H1 (cell line): ENCODE measurements around the gene COL4A1. TPM values are rescaled to one million over a fixed set of nuclear protein-coding genes. Genes with fewer than 3 reads are reported as not detected.

Source experiments
- CTCF ChIA-PET: fragments of 300-600 bp; sonication (Branson Sonifier 250); formaldehyde crosslinking; loops from one replicate; lab custom pipeline; 2021; ENCODE audit not compliant: partially characterized antibody; lab: Charles Lee
- POLR2A ChIA-PET: fragments of 300-600 bp; sonication (Branson Sonifier 250); formaldehyde crosslinking; loops from one replicate; lab custom pipeline; 2021; ENCODE audit warnings: inconsistent platforms; ENCODE audit not compliant: partially characterized antibody; lab: Charles Lee
- DNase-seq, 2 experiments: peaks; one replicate each; pipeline versions ENCODE4 v3.0.0 to v3.0.0-alpha.2; 2010 to 2022; ENCODE audit warnings: low spot score in 2 of 2, low read depth in 1 of 2, mixed read lengths in 1 of 2
- FAIRE-seq: peaks from 2 replicates; lab custom pipeline; 2011; peaks lifted over from hg19 to GRCh38; lab: Jason Lieb, UNC
- H2AFZ ChIP-seq: 2 replicates; pipeline ENCODE4 v1.8.1; 2012; ENCODE audit warnings: low read length, inconsistent platforms
- H2AK5ac ChIP-seq: 2 replicates; pipeline ENCODE4 v1.6.1; 2013; ENCODE audit warnings: low read depth, low read length
- H2BK120ac ChIP-seq: replicated peaks from 2 replicates; pipeline ENCODE3; 2013; ENCODE audit warnings: low read depth, low read length, inconsistent platforms
- H2BK12ac ChIP-seq: 2 replicates; pipeline ENCODE4 v1.6.1; 2013; ENCODE audit warnings: low read depth, low read length
- H2BK15ac ChIP-seq: 2 replicates; pipeline ENCODE4 v1.6.1; 2013; ENCODE audit warnings: low read length
- H2BK20ac ChIP-seq: 2 replicates; pipeline ENCODE4 v1.6.1; 2013; ENCODE audit warnings: low read length
- H2BK5ac ChIP-seq: 2 replicates; pipeline ENCODE4 v1.6.1; 2013; ENCODE audit warnings: low read depth, low read length
- H3K14ac ChIP-seq: 2 replicates; pipeline ENCODE4 v1.6.1; 2013; ENCODE audit warnings: inconsistent platforms; ENCODE audit not compliant: insufficient read length
- H3K18ac ChIP-seq: 2 replicates; pipeline ENCODE4 v1.6.1; 2013; ENCODE audit warnings: low read length; ENCODE audit errors: extremely low read depth
- H3K23ac ChIP-seq: 2 replicates; pipeline ENCODE4 v1.6.1; 2013; ENCODE audit warnings: inconsistent platforms; ENCODE audit not compliant: insufficient read length
- H3K23me2 ChIP-seq: 2 replicates; pipeline ENCODE4 v1.6.1; 2013; ENCODE audit warnings: low read depth, low read length
- H3K27ac ChIP-seq: 2 replicates; pipeline ENCODE4 v1.6.1; 2011; ENCODE audit warnings: low read depth, low read length, inconsistent platforms
- H3K27me3 ChIP-seq, 4 experiments: replicated peaks in 1 of 4; 1 replicate in 1 of 4; 2 replicates in 3 of 4; pipeline versions ENCODE4 v1.6.1 to v1.8.1; 2011 to 2013; ENCODE audit warnings: low read length in 3 of 4, mild to moderate bottlenecking in 3 of 4, inconsistent platforms in 2 of 4, mixed read lengths in 2 of 4, moderate library complexity in 1 of 4; ENCODE audit not compliant: control insufficient read depth in 3 of 4, insufficient read depth in 3 of 4; ENCODE audit errors: extremely low read depth in 1 of 4
- H3K36me3 ChIP-seq, 4 experiments: 2 replicates each; pipeline versions ENCODE4 v1.6.1 to v1.8.1; 2011 to 2013; ENCODE audit warnings: mild to moderate bottlenecking in 4 of 4, low read length in 3 of 4, moderate library complexity in 2 of 4, control low read depth in 1 of 4, inconsistent platforms in 1 of 4; ENCODE audit not compliant: insufficient read depth in 4 of 4, control insufficient read depth in 2 of 4
- H3K4ac ChIP-seq: replicated peaks from 2 replicates; pipeline ENCODE3; 2013; ENCODE audit warnings: low read length, low read depth, mixed read lengths, inconsistent platforms; ENCODE audit not compliant: insufficient read length
- H3K4me1 ChIP-seq, 4 experiments: replicated peaks in 1 of 4; 1 replicate in 1 of 4; 2 replicates in 3 of 4; pipeline versions ENCODE4 v1.6.1 to v1.8.1; 2011 to 2013; ENCODE audit warnings: low read length in 3 of 4, inconsistent platforms in 2 of 4, mixed read lengths in 1 of 4; ENCODE audit not compliant: insufficient read depth in 4 of 4, control insufficient read depth in 3 of 4
- H3K4me2 ChIP-seq, 2 experiments: 2 replicates each; pipeline versions ENCODE4 v1.6.1 to v1.8.1; 2011 to 2013; ENCODE audit warnings: low read depth in 2 of 2, low read length in 2 of 2, control low read depth in 1 of 2, inconsistent platforms in 1 of 2, mild to moderate bottlenecking in 1 of 2; ENCODE audit not compliant: insufficient read depth in 1 of 2
- H3K4me3 ChIP-seq, 4 experiments: fragments of 200-600, 300-600 bp in 1 of 4; sonication (generic), shearing (Covaris generic), sonication (Bioruptor Twin) in 1 of 4; 2 replicates each; pipeline versions ENCODE4 v1.5.1 to v1.8.1; 2011 to 2016; ENCODE audit warnings: low read length in 4 of 4, low read depth in 3 of 4, control low read depth in 2 of 4, inconsistent platforms in 2 of 4, mild to moderate bottlenecking in 2 of 4, mixed read lengths in 1 of 4, moderate library complexity in 1 of 4; ENCODE audit not compliant: insufficient read depth in 2 of 4; ENCODE audit errors: extremely low read depth in 1 of 4
- H3K56ac ChIP-seq: replicated peaks from 2 replicates; pipeline ENCODE3; 2013; ENCODE audit warnings: low read depth, mild to moderate bottlenecking, mixed read lengths, low read length, inconsistent platforms; ENCODE audit not compliant: insufficient read length
- H3K79me1 ChIP-seq: 2 replicates; pipeline ENCODE4 v1.6.1; 2013; ENCODE audit warnings: low read depth, low read length, control low read depth
- H3K79me2 ChIP-seq, 2 experiments: 2 replicates each; pipeline versions ENCODE4 v1.6.1 to v1.8.1; 2012 to 2013; ENCODE audit warnings: low read length in 2 of 2, mild to moderate bottlenecking in 2 of 2, inconsistent platforms in 1 of 2; ENCODE audit not compliant: insufficient read depth in 2 of 2, control insufficient read depth in 1 of 2
- H3K9ac ChIP-seq, 4 experiments: replicated peaks in 1 of 4; 1 replicate in 1 of 4; 2 replicates in 3 of 4; pipeline versions ENCODE4 v1.6.1 to v1.8.1; 2011 to 2013; ENCODE audit warnings: low read depth in 3 of 4, low read length in 3 of 4, control low read depth in 2 of 4, mild to moderate bottlenecking in 2 of 4, moderate library complexity in 2 of 4, inconsistent platforms in 1 of 4; ENCODE audit errors: extremely low read depth in 1 of 4
- H3K9me3 ChIP-seq, 2 experiments: 2 replicates each; pipeline versions ENCODE4 v1.6.1 to v1.8.1; 2012 to 2013; ENCODE audit warnings: mild to moderate bottlenecking in 2 of 2, moderate library complexity in 2 of 2, control low read depth in 1 of 2, inconsistent platforms in 1 of 2, low read depth in 1 of 2, low read length in 1 of 2, mixed read lengths in 1 of 2; ENCODE audit not compliant: insufficient read depth in 2 of 2
- H4K20me1 ChIP-seq, 2 experiments: replicated peaks in 1 of 2; 2 replicates each; pipeline versions ENCODE3 to v1.8.1; 2011 to 2013; ENCODE audit warnings: inconsistent platforms in 2 of 2, low read length in 2 of 2, mild to moderate bottlenecking in 1 of 2; ENCODE audit not compliant: insufficient read depth in 2 of 2, control insufficient read depth in 1 of 2
- H4K5ac ChIP-seq: 2 replicates; pipeline ENCODE4 v1.6.1; 2013; ENCODE audit warnings: low read length, low read depth, mixed read lengths, inconsistent platforms; ENCODE audit not compliant: insufficient read length
- H4K8ac ChIP-seq: 2 replicates; pipeline ENCODE4 v1.8.0; 2013; ENCODE audit warnings: mild to moderate bottlenecking, moderate library complexity, low read length, inconsistent platforms; ENCODE audit not compliant: insufficient read depth; ENCODE audit errors: extremely low read depth
- H4K91ac ChIP-seq: replicated peaks from 2 replicates; pipeline ENCODE3; 2013; ENCODE audit warnings: low read length, mixed read lengths, inconsistent platforms; ENCODE audit not compliant: insufficient read length
- ASH2L ChIP-seq: fragments of 200-600, 300-600 bp; sonication (generic); IDR thresholded peaks from one replicate; pipeline ENCODE4 v1.7.1; 2017; ENCODE audit warnings: low read length
- CHD1 ChIP-seq: IDR thresholded peaks from 2 replicates; pipeline ENCODE4 v1.6.1; 2012; ENCODE audit warnings: low read depth, low read length, improper control_type of control experiment
- KDM5A ChIP-seq: fragments of 200-600 bp; IDR thresholded peaks from 2 replicates; pipeline ENCODE4 v1.7.1; 2012; ENCODE audit warnings: mild to moderate bottlenecking, low read length, inconsistent platforms, mixed read lengths
- TBP ChIP-seq: IDR thresholded peaks from 2 replicates; pipeline ENCODE4 v1.6.1; 2011; ENCODE audit warnings: low read depth, low read length, improper control_type of control experiment
- TEAD4 ChIP-seq: IDR thresholded peaks from 2 replicates; pipeline ENCODE4 v1.6.1; 2012; ENCODE audit warnings: low read depth, low read length, inconsistent platforms, mixed read lengths
- ZNF274 ChIP-seq: IDR thresholded peaks from 2 replicates; pipeline ENCODE4 v1.7.0; 2012; ENCODE audit warnings: low read length, borderline replicate concordance; ENCODE audit errors: extremely low read depth
- WGBS, 2 experiments: shearing (Covaris generic) in 1 of 2; methylation state at CpG; one replicate each; pipeline versions ENCODE4 v1.1.6 to v1.1.7; 2013 to 2015; ENCODE audit warnings: low lambda C conversion rate in 2 of 2, mixed read lengths in 2 of 2, inconsistent platforms in 1 of 2, low coverage in 1 of 2, missing lambda C conversion rate in 1 of 2; ENCODE audit not compliant: insufficient replicate concordance in 2 of 2, insufficient coverage in 1 of 2, insufficient read length in 1 of 2; ENCODE audit errors: extremely low coverage in 1 of 2, missing lambda C conversion rate in 1 of 2; 5-methylcytosine and 5-hydroxymethylcytosine counted together
- polyA plus RNA-seq, 7 experiments: library from polyadenylated mRNA; depleted of rRNA in 3 of 7; stranded (reverse) in 5 of 7; unstranded in 2 of 7; fragments of >200 nt in 5 of 7; fragments of 200-250 nt in 2 of 7; gene quantifications; 1 replicate in 5 of 7; 2 replicates in 1 of 7; 4 replicates in 1 of 7; pipeline versions ENCODE4 v1.2.1 to v1.2.3, GENCODE V29; 2011 to 2013; ENCODE audit warnings: missing spikeins in 2 of 7, mixed read lengths in 2 of 7
- total RNA-seq: library from RNA; stranded (reverse); fragmentation: NEBNext Ultra II Directional; extraction: Animal tissue kit (Norgen Biotek cat#: 25700); gene quantifications from 2 replicates; pipeline ENCODE4 v1.2.1, GENCODE V29; 2021

The COL4A1 gene
- total and polyA plus RNA-seq, 2 of the 8 experiments (the other 6 are each of a cell fraction or from before 2014, with no cell fraction given), result 30.7 to 82.0 TPM

DNA sequence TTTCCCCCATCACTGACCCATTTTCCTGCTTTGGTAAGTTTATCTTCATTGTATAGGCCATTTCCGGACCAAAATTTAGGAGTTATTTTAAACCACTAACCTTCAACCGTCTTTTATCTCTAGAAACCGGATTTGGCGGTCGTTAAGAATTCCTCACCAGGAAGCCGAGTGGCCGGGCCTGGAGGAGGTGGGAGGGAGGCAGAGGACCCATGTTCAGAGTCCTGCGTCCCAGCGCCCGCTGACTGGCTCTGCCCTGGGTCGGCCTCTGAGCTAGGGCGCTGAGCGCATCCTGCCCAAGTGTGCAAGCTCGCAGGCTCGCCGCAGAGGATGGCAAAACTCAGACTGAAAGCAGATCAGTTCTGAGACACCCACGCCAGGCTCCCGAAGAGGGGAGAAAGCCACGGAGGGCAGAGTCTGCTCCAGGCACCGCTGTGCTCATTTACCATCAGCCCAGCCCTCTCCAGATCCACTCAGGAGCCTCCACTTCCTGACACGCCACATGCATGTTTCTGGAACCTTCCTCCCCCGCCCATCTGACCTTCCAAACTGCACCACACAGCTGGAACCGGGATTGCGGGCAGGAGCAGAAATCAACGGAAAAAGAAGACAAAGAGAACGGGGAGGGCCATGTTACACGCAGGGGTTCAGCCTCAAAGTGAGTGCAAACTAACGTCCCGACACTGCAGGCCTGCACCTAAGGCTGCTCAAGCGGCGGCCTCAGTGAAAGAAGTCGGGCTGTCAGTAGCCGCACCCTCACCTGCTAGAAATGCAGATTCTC is 8.3 kb downstream of the COL4A1 start:
- no peaks in the 10 kb centered on the region for H3K9me3 ChIP-seq
- peaks cover 4% of the 10 kb centered on the region; the same call in 1 of the 2 replicates for H3K79me1 ChIP-seq
- 61% methylated on average over 31 of the region's 33 CpGs; no CpG with 5 or more reads in 1 of the 2 experiments for WGBS, 2 experiments
- TF ChIP-seq CHD1, result no peak
- no peak for TF ChIP-seq ZNF274
- no peak for TF ChIP-seq KDM5A
- TF ChIP-seq TBP, result peak; percentile 42; the same call in 1 of the 2 replicates
- TF ChIP-seq TEAD4, result peak; percentile 17; the same call in 1 of the 2 replicates
- peak; percentile 35 for TF ChIP-seq ASH2L
- peaks cover 0 to 12% of the 10 kb centered on the region in 2 experiments; a peak in 1 of 4 replicates for H3K79me2 ChIP-seq
- H3K14ac ChIP-seq, result no peak overlapping the region
- H2BK15ac ChIP-seq, result no peak overlapping the region
- peak overlapping the region; percentile 67 for H2BK5ac ChIP-seq
- H3K27ac ChIP-seq, result no peak overlapping the region
- H3K4me1 ChIP-seq, result peaks cover 6 to 13% (median 9%) of the 10 kb centered on the region in 4 experiments; a peak in 6 of 7 replicates
- no peaks in the 10 kb centered on the region for H3K27me3 ChIP-seq
- ChIA-PET CTCF (interaction anchor here (0.6 to 1.6 kb wide), 10 partner anchors 13 to 645 kb away, joined by 3 to 4 read pairs (median 3); no protein-coding TSS in a partner anchor), POLR2A (interaction anchor here (1.1 to 4.6 kb wide), 2 partner anchors 8 to 39 kb away, joined by 3 to 34 read pairs; partner anchors contain the start of genes COL4A1 and COL4A2)
- H3K4me2 ChIP-seq, result peak overlapping the region; percentile 38 to 49
- FAIRE-seq (no peak), DNase-seq (peak in 1 of 2 experiments; percentile 57)
- H4K8ac ChIP-seq, result no peak overlapping the region; the same call in 1 of the 2 replicates
- peak overlapping the region; percentile 19 for H3K4ac ChIP-seq
- H3K56ac ChIP-seq, result no peak overlapping the region
- no peak overlapping the region for H2AK5ac ChIP-seq
- H2BK120ac ChIP-seq, result no peak overlapping the region
- H4K91ac ChIP-seq, result no peak overlapping the region
- H3K9ac ChIP-seq, result no peak overlapping the region
- H3K4me3 ChIP-seq, result peak overlapping the region in 3 of 4 experiments; percentile 7 to 24 (median 8); a peak in 3 of 8 replicates
- peak overlapping the region; percentile 17; the same call in 1 of the 2 replicates for H3K18ac ChIP-seq
- H3K23ac ChIP-seq, result no peak overlapping the region
- H2AFZ ChIP-seq, result no peak overlapping the region
- H4K20me1 ChIP-seq, result no peaks in the 10 kb centered on the region
- H2BK12ac ChIP-seq, result no peak overlapping the region; the same call in 1 of the 2 replicates
- H3K23me2 ChIP-seq, result no peaks in the 10 kb centered on the region
- H2BK20ac ChIP-seq, result no peak overlapping the region
- no peaks in the 10 kb centered on the region for H3K36me3 ChIP-seq
- no peak overlapping the region for H4K5ac ChIP-seq
